Vagina (tissue), 2 donors: Measurements from ENCODE around the gene CHST6.

Source experiments
- CTCF ChIP-seq, 3 experiments: fragments of 450-650 bp in 2 of 3; fragments of 200-600 bp in 1 of 3; sonication (generic) in 1 of 3; IDR thresholded peaks; one replicate each; pipeline ENCODE4 v1.5.1; 2017 to 2019; ENCODE audit warnings: antibody characterized with exemption in 3 of 3, mild to moderate bottlenecking in 2 of 3, moderate library complexity in 2 of 3
- POLR2AphosphoS5 ChIP-seq, 2 donors: sonication (generic); formaldehyde crosslinking; IDR thresholded peaks; one replicate each; pipeline ENCODE4 v1.9.0; 2017; ENCODE audit warnings: antibody characterized with exemption in 2 of 2, mild to moderate bottlenecking in 2 of 2, low read depth in 1 of 2; ENCODE audit not compliant: insufficient read depth in 1 of 2

- no peak for TF ChIP-seq POLR2AphosphoS5 (IDR thresholded peaks at IDR 0.05; ENCODE audit: insufficient read depth in 1 of 2, low read depth in 1 of 2)
- TF ChIP-seq CTCF (IDR thresholded peaks at IDR 0.05): no peak
Measured at GRCh38 chr16:75506107-75506506, 10.9 kb upstream of the CHST6 start.
